Activated CD4-positive, alpha-beta T cell treated with anti-CD3 and anti-CD28 coated beads, Interleukin-2, amount 10 ng/mL, durations not matched to agents 7 days and 5 days (primary cell): ENCODE data around the gene TUBA4B. TPM values are rescaled to one million over a fixed set of nuclear protein-coding genes. Genes with fewer than 3 reads are reported as not detected.
"Not testable (repeated sequence)": the region's sequence is repeated elsewhere in the genome, so short reads cannot be mapped to it uniquely, and the experiment has no call there.

ENCODE experiments used
- CTCF ChIA-PET: fragments of 350-600 bp; sonication (Branson Sonifier 250); formaldehyde crosslinking; loops from one replicate; lab custom pipeline; 2021; ENCODE audit warnings: antibody characterized with exemption; lab: Charles Lee
- POLR2A ChIA-PET: fragments of 350-600 bp; sonication (Branson Sonifier 250); formaldehyde crosslinking; loops from one replicate; lab custom pipeline; 2021; ENCODE audit warnings: antibody characterized with exemption; lab: Charles Lee
- DNase-seq: peaks from one replicate; pipeline ENCODE4 v3.0.0-alpha.2; 2020
- H3K27ac Mint-ChIP-seq: one replicate; pipeline ENCODE4 v1.8.0; 2021; ENCODE audit warnings: mild to moderate bottlenecking, moderate library complexity, mixed read lengths
- H3K27me3 Mint-ChIP-seq: one replicate; pipeline ENCODE4 v1.8.0; 2021; ENCODE audit warnings: mixed read lengths
- H3K36me3 Mint-ChIP-seq: one replicate; pipeline ENCODE4 v1.8.0; 2021; ENCODE audit warnings: low read depth, mixed read lengths
- H3K4me1 Mint-ChIP-seq: one replicate; pipeline ENCODE4 v1.8.0; 2021; ENCODE audit warnings: mixed read lengths
- H3K4me3 Mint-ChIP-seq: one replicate; pipeline ENCODE4 v1.8.0; 2021; ENCODE audit warnings: mild to moderate bottlenecking, moderate library complexity, mixed read lengths
- H3K9me3 Mint-ChIP-seq: one replicate; pipeline ENCODE4 v1.8.0; 2021; ENCODE audit warnings: mixed read lengths
- total RNA-seq, 2 experiments: library from RNA; stranded (reverse); gene quantifications; one replicate each; pipeline ENCODE4 v1.2.3, GENCODE V29; 2021

Gene TUBA4B
- total RNA-seq, 2 experiments from 2014 or later = not detected

DNA sequence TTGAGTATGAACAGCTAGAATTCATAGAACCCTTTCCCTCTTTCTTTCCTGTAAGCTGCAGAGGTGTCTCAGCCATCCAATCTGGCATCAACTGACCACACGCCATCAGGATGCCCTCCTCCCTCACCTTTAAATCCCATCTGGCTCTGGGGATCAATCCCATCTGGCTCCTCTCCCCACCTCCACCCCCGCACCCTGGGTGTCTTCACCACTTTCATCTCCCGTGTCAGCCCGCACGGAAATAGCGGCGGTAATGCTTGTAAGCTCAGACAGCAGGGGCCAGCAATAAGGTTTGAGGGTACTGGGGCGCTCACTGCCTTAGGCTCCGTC, 508 bp upstream of the TUBA4B start:
- Mint-ChIP-seq H3K36me3 (peaks cover 54% of the 10 kb centered on the region), H3K27ac (peak overlapping the region; percentile 93), H3K9me3 (no peaks in the 10 kb centered on the region), H3K4me3 (peak overlapping the region; percentile 99), H3K27me3 (no peaks in the 10 kb centered on the region), H3K4me1 (peaks cover 64% of the 10 kb centered on the region)
- CTCF ChIA-PET = interaction anchor here (0.6 to 9.7 kb wide), 6 partner anchors 9 to 244 kb away, joined by 3 to 99 read pairs (median 4); partner anchors contain the start of genes DNAJB2 and ZFAND2B
- DNase-seq = no peak
- POLR2A ChIA-PET = interaction anchor here (1.3 to 1.5 kb wide), 2 partner anchors 23 to 40 kb away, joined by 3 to 6 read pairs; partner anchors contain the start of genes ANKZF1 and ATG9A

GRCh38 chr2:219253753-219254589, 928 bp downstream of the TUBA4B start, which contains the start of gene TUBA4A:
Gene TUBA4A (minus strand): TSS chr2:219253918. CDS start chr2:219253858, 60 bp downstream.
- ChIA-PET CTCF (interaction anchor here (1.0 to 9.7 kb wide), 12 partner anchors 8 to 97 kb away, joined by 3 to 99 read pairs (median 4); partner anchors contain the start of genes ABCB6, CNPPD1, DNAJB2 and GLB1L), POLR2A (interaction anchor here (0.7 to 1.5 kb wide), 5 partner anchors 9 to 75 kb away, joined by 3 to 6 read pairs (median 5); partner anchors contain the start of genes DNAJB2, GLB1L and STK16)
- no peaks in the 10 kb centered on the region for H3K27me3 Mint-ChIP-seq
- peak within 1 kb of the TSS; percentile 93 for H3K27ac Mint-ChIP-seq
- peak within 1 kb of the TSS; percentile 99 for H3K4me3 Mint-ChIP-seq
- H3K4me1 Mint-ChIP-seq = peaks cover 50% of the 10 kb centered on the region
- DNase-seq = peak; percentile 91
- peaks cover 40% of the 10 kb centered on the region for H3K36me3 Mint-ChIP-seq
- H3K9me3 Mint-ChIP-seq = no peaks in the 10 kb centered on the region

GRCh38 chr2:219254590-219255201, 1.7 kb downstream of the TUBA4B start:
- peaks cover 42% of the 10 kb centered on the region for H3K4me1 Mint-ChIP-seq
- H3K4me3 Mint-ChIP-seq = peak overlapping the region; percentile 73
- peaks cover 3% of the 10 kb centered on the region for H3K27me3 Mint-ChIP-seq
- H3K9me3 Mint-ChIP-seq = no peaks in the 10 kb centered on the region
- peak; percentile 46 for DNase-seq
- CTCF ChIA-PET = interaction anchor here (0.7 to 9.7 kb wide), 15 partner anchors 9 to 98 kb away, joined by 3 to 99 read pairs (median 4); partner anchors contain the start of genes ABCB6, ANKZF1, ATG9A and CNPPD1
- POLR2A ChIA-PET = interaction anchor here (0.8 to 1.1 kb wide), 4 partner anchors 10 to 75 kb away, joined by 3 to 6 read pairs (median 4); partner anchors contain the start of genes DNAJB2, GLB1L and STK16
- H3K36me3 Mint-ChIP-seq = peaks cover 32% of the 10 kb centered on the region
- peak overlapping the region; percentile 91 for H3K27ac Mint-ChIP-seq

DNA sequence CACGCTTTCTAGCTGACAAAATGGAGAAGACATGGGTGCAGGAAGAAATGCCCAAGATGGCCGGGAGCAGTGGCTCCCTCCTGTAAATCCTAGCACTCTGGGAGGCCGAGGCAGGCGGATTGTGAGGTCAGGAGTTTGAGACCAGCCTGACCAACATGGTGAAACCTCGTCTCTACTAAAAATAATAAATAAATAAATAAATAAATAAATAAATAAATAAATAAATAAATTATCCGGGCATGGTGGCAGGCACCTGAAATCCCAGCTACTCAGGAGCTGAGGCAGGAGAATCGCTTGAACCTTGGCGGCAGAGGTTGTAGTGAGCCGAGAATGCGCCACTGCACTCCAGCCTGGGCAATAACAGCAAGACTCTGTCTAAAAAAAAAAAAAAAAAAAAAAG, 5.9 kb downstream of the TUBA4B start:
- CTCF ChIA-PET = interaction anchor here (0.8 to 2.4 kb wide), 5 partner anchors 10 to 89 kb away, joined by 3 to 9 read pairs (median 5); partner anchors contain the start of genes CNPPD1, DNAJB2 and SLC23A3
- Mint-ChIP-seq H3K4me1 (peaks cover 13% of the 10 kb centered on the region), H3K27me3 (peaks cover 17% of the 10 kb centered on the region)
- H3K27ac Mint-ChIP-seq, POLR2A ChIA-PET, H3K9me3 Mint-ChIP-seq, H3K4me3 Mint-ChIP-seq, H3K36me3 Mint-ChIP-seq, DNase-seq: not testable (repeated sequence)

DNA sequence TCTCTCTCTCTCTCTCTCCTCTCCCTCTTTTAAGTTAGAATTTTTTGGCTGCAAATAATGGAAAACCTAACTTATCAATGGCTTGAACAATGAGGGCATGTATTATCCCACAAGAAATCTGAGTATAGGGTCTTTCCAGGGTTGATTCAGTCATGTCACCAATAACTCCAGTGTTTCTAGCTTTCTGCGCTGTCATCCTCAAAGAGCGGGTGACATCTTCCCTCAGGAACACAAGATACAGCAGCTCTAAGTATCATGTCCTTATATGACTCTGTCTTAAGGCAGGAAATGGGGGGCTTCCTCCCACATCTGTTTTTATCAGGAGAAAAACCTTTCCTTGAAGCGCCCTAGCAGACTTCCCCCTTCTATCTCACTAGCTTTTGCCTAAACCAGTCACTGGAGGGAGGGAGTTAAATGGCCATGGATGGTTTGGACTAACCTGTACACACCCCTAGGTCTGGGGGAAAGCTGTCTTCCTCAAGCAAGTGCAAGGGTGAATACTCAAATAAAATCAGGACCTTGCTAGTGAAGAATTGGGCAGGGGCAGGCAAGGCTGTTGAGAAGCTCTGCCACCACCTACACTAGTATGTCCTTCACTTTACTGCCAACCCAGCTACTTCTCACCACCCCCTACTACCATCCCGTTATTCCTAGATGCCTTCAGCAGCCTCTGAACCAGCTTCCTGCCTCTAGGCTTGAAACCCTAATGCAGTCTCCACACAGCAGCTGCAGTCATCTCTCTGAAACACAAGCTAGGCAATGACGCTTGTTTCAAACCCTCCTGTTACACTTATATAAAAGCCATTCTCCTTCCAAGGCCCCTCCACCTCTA, 8.2 kb downstream of the TUBA4B start:
- no peak for DNase-seq
- Mint-ChIP-seq H3K9me3 (no peaks in the 10 kb centered on the region), H3K27me3 (peaks cover 17% of the 10 kb centered on the region), H3K36me3 (no peaks in the 10 kb centered on the region), H3K4me3 (no peak overlapping the region), H3K27ac (no peak overlapping the region), H3K4me1 (no peaks in the 10 kb centered on the region)
- POLR2A ChIA-PET = interaction anchor here (0.7 kb wide), 1 partner anchor 43 kb away, joined by 3 read pairs; the partner anchor contains the start of gene ABCB6
- CTCF ChIA-PET = interaction anchor here (0.7 to 4.4 kb wide), 11 partner anchors 9 to 80 kb away, joined by 3 to 23 read pairs (median 4); partner anchors contain the start of genes DNAJB2, GLB1L and STK16

DNA sequence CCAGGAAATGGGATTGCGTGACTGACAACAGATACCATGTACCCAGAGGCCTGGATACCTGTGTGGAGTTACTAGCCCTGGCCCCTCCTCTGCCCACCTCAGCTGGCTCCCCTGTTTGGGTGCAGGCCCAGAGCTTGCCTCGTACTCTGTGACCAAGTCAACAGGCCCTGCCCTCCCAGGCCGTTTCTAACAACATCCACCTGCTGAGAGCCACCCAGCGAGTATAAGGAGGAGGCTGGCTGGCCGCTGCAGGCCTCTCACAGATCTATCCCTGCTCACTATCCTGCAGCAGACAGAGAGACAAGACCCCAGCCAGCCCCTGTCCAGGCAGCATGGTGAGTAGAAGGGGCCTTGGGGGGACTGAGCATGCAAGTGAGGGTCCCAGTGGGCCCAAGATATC, 13.2 kb downstream of the TUBA4B start:
- POLR2A ChIA-PET = no interaction called here
- CTCF ChIA-PET = interaction anchor here (1.9 to 3.1 kb wide), 3 partner anchors 11 to 28 kb away, joined by 7 to 11 read pairs (median 8); no protein-coding TSS in a partner anchor
- Mint-ChIP-seq H3K27me3 (peaks cover 5% of the 10 kb centered on the region), H3K9me3 (no peaks in the 10 kb centered on the region), H3K36me3 (no peaks in the 10 kb centered on the region), H3K27ac (no peak overlapping the region), H3K4me3 (no peak overlapping the region), H3K4me1 (no peaks in the 10 kb centered on the region)
- DNase-seq = no peak

- H3K27me3 Mint-ChIP-seq = no peaks in the 10 kb centered on the region
- H3K27ac Mint-ChIP-seq = no peak overlapping the region
- no peak overlapping the region for H3K4me3 Mint-ChIP-seq
- POLR2A ChIA-PET = no interaction called here
- DNase-seq = no peak
- CTCF ChIA-PET = interaction anchor here (0.6 to 3.1 kb wide), 4 partner anchors 10 to 145 kb away, joined by 5 to 11 read pairs (median 8); no protein-coding TSS in a partner anchor
- no peaks in the 10 kb centered on the region for H3K4me1 Mint-ChIP-seq
- no peaks in the 10 kb centered on the region for H3K9me3 Mint-ChIP-seq
- no peaks in the 10 kb centered on the region for H3K36me3 Mint-ChIP-seq
Observed at GRCh38 chr2:219266886-219267285, 13.8 kb downstream of the TUBA4B start.

- Mint-ChIP-seq H3K4me1 (no peaks in the 10 kb centered on the region), H3K9me3 (no peaks in the 10 kb centered on the region), H3K27me3 (no peaks in the 10 kb centered on the region), H3K27ac (no peak overlapping the region), H3K36me3 (no peaks in the 10 kb centered on the region), H3K4me3 (no peak overlapping the region)
- POLR2A ChIA-PET = no interaction called here
- CTCF ChIA-PET = interaction anchor here (3.1 kb wide), 1 partner anchor 26 kb away, joined by 11 read pairs; no protein-coding TSS in a partner anchor
- no peak for DNase-seq
Observed at GRCh38 chr2:219268294-219268693, 15.3 kb downstream of the TUBA4B start.

DNA sequence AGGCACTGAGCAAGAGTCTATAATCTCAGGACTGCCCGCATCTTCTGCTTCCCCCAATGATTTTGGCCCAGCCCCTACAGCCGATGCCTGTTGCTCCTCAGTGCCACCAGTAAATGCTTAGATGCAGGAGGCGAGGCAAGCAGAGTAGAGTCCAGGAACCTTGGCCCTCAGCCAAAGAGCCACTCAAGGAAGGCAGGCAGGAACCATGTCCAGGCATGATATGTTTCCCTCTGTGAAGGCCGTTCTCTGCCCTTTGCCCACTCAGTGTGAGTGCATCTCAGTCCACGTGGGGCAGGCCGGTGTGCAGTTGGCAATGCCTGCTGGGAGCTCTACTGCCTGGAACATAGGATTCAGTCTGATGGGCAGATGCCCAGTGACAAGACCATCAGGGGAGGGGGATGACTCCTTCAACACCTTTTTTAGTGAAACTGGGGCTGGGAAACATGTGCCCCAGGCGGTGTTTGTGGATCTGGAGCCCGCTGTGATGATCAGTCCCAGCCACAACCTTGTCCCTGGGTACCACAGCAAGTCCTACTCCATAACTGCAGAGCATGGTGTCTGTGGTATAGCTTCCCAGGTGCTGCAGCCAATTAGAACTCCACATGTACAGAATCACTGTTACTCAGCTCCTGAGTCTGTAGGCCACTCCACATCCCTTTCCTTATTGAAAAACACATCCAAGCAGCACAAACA, 16.5 kb downstream of the TUBA4B start:
- Mint-ChIP-seq H3K4me1 (no peaks in the 10 kb centered on the region), H3K36me3 (no peaks in the 10 kb centered on the region), H3K4me3 (no peak overlapping the region), H3K9me3 (no peaks in the 10 kb centered on the region), H3K27me3 (no peaks in the 10 kb centered on the region), H3K27ac (no peak overlapping the region)
- DNase-seq = no peak
- CTCF ChIA-PET = interaction anchor here (0.7 to 1.5 kb wide), 3 partner anchors 9 to 99 kb away, joined by 3 to 9 read pairs (median 6); partner anchors contain the start of gene DNAJB2
- POLR2A ChIA-PET = interaction anchor here (0.6 kb wide), 1 partner anchor 224 kb away, joined by 3 read pairs; no protein-coding TSS in a partner anchor

DNA sequence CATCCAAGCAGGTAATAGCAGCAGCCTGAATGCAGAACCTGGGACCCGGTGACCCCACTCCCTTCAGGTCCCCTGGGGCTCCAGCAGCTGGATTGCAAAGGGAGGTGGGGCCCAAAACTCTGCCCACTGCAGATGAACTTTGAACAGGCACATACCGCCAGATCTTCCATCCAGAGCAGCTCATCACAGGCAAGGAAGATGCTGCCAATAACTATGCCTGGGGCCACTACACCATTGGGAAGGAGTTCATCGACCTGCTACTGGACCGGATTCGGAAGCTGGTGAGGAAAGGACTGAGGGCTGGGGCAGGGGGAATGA, 17.0 kb downstream of the TUBA4B start:
- no peaks in the 10 kb centered on the region for H3K27me3 Mint-ChIP-seq
- ChIA-PET CTCF (interaction anchor here (0.7 to 1.5 kb wide), 3 partner anchors 9 to 99 kb away, joined by 3 to 9 read pairs (median 6); partner anchors contain the start of gene DNAJB2), POLR2A (interaction anchor here (0.6 kb wide), 1 partner anchor 224 kb away, joined by 3 read pairs; no protein-coding TSS in a partner anchor)
- DNase-seq = no peak
- H3K27ac Mint-ChIP-seq = no peak overlapping the region
- no peaks in the 10 kb centered on the region for H3K36me3 Mint-ChIP-seq
- no peaks in the 10 kb centered on the region for H3K4me1 Mint-ChIP-seq
- H3K4me3 Mint-ChIP-seq = no peak overlapping the region
- H3K9me3 Mint-ChIP-seq = no peaks in the 10 kb centered on the region

DNA sequence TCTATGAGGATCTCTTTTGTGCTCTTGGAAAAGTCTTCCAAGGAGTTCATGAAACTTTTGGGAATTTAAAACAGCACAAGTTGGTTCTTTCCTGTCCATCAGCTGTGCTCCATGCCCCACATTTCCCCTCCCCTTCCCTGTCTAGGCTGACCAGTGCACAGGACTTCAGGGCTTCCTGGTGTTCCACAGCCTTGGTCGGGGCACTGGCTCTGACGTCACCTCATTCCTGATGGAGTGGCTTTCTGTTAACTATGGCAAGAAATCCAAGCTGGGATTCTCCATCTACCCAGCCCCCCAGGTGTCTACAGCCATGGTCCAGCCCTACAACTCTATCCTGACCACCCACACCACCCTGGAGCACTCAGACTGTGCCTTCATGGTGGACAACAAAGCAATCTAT, 18.0 kb downstream of the TUBA4B start:
- no peaks in the 10 kb centered on the region for H3K36me3 Mint-ChIP-seq
- CTCF ChIA-PET = interaction anchor here (0.8 to 1.5 kb wide), 3 partner anchors 8 to 23 kb away, joined by 3 to 9 read pairs (median 5); partner anchors contain the start of gene DNAJB2

More for the DNA sequence above, 18.0 kb downstream of the TUBA4B start:
- Mint-ChIP-seq H3K9me3 (no peaks in the 10 kb centered on the region), H3K4me1 (no peaks in the 10 kb centered on the region), H3K27ac (no peak overlapping the region), H3K4me3 (no peak overlapping the region), H3K27me3 (no peaks in the 10 kb centered on the region)
- POLR2A ChIA-PET = no interaction called here
- DNase-seq = no peak
